PC-9 (cell line): ENCODE data around the gene ARHGAP26. TPM values are rescaled to one million over a fixed set of nuclear protein-coding genes. Genes with fewer than 3 reads are reported as not detected.

ENCODE experiments used
- BruUV-seq: library from RNA; stranded (reverse); fragments of 400-500 nt; replicated peaks from 2 replicates; lab custom pipeline; 2021; lab: Mats Ljungman, UMichigan
- CTCF ChIA-PET: fragments of 300-600 bp; sonication (Branson Sonifier 250); formaldehyde crosslinking; loops from one replicate; lab custom pipeline; 2022; ENCODE audit warnings: antibody characterized with exemption; lab: Charles Lee
- POLR2A ChIA-PET: fragments of 300-600 bp; sonication (Branson Sonifier 250); formaldehyde crosslinking; loops from one replicate; lab custom pipeline; 2022; ENCODE audit warnings: antibody characterized with exemption; ENCODE audit not compliant: unreplicated experiment; lab: Charles Lee
- DNase-seq, 2 experiments: peaks; one replicate each; pipeline versions ENCODE4 v3.0.0 to v3.0.0-alpha.2; 2015 to 2022; ENCODE audit warnings: mixed read lengths in 1 of 2
- H2AFZ ChIP-seq: fragments of 200-600 bp; sonication (generic); 2 replicates; pipeline ENCODE4 v1.8.1; 2017; ENCODE audit warnings: antibody characterized with exemption
- H3F3A ChIP-seq: fragments of 200-600 bp; sonication (generic); 2 replicates; pipeline ENCODE4 v1.8.1; 2017; ENCODE audit warnings: antibody characterized with exemption, mild to moderate bottlenecking, low read depth; ENCODE audit not compliant: insufficient read depth
- H3K27ac ChIP-seq: fragments of 200-600 bp; sonication (generic); 2 replicates; pipeline ENCODE4 v1.6.1; 2016; ENCODE audit warnings: mixed run types
- H3K27me3 ChIP-seq: fragments of 200-600 bp; sonication (generic); 2 replicates; pipeline ENCODE4 v1.6.1; 2016; ENCODE audit warnings: low read depth, mixed run types; ENCODE audit not compliant: insufficient read depth
- H3K36me3 ChIP-seq: fragments of 200-600 bp; sonication (generic); 2 replicates; pipeline ENCODE4 v1.6.1; 2016; ENCODE audit warnings: low read depth, mixed run types
- H3K4me1 ChIP-seq: fragments of 200-600 bp; sonication (generic); replicated peaks from 2 replicates; pipeline ENCODE4 v1.6.1; 2016; ENCODE audit warnings: mixed run types; ENCODE audit not compliant: insufficient read depth
- H3K4me2 ChIP-seq: fragments of 200-600 bp; sonication (generic); 2 replicates; pipeline ENCODE4 v1.6.1; 2017; ENCODE audit warnings: mixed run types
- H3K4me3 ChIP-seq: fragments of 200-600 bp; sonication (generic); 2 replicates; pipeline ENCODE4 v1.6.1; 2016; ENCODE audit warnings: mixed run types
- H3K79me2 ChIP-seq: fragments of 200-600 bp; sonication (generic); 2 replicates; pipeline ENCODE4 v1.6.1; 2017; ENCODE audit warnings: low read depth, mixed run types
- H3K9me2 ChIP-seq: fragments of 200-600 bp; sonication (generic); 2 replicates; pipeline ENCODE4 v1.8.1; 2017; ENCODE audit warnings: mild to moderate bottlenecking; ENCODE audit not compliant: insufficient read depth
- H3K9me3 ChIP-seq: fragments of 200-600 bp; sonication (generic); 2 replicates; pipeline ENCODE4 v1.8.1; 2016; ENCODE audit warnings: low read depth; ENCODE audit not compliant: insufficient read depth
- H4K20me1 ChIP-seq: fragments of 200-600 bp; sonication (generic); 2 replicates; pipeline ENCODE4 v1.8.1; 2017; ENCODE audit not compliant: insufficient read depth
- EZH2 ChIP-seq: fragments of 200-600 bp; sonication (generic); IDR thresholded peaks from 2 replicates; pipeline ENCODE4 v1.8.0; 2017; ENCODE audit warnings: antibody characterized with exemption, low read depth
- intact Hi-C: fragments of 100-400 bp; cut with micrococcal nuclease; formaldehyde crosslinking; loops from one replicate; pipeline ENCODE4 v1.10.0; 2022; ENCODE audit not compliant: unreplicated experiment
- total RNA-seq: library from RNA; stranded (reverse); gene quantifications from 2 replicates; pipeline ENCODE4 v1.2.3, GENCODE V29; 2021
- TF ChIP-seq, protein P1 (sequence below): fragments of 200-600 bp; sonication (generic); conservative IDR thresholded peaks from 2 replicates; pipeline ENCODE4 v1.6.1; 2017; ENCODE audit warnings: mixed run types, antibody characterized with exemption, mild to moderate bottlenecking, moderate library complexity

The ARHGAP26 gene
- total RNA-seq, 1 experiment from 2014 or later, result 29.7 TPM

DNA sequence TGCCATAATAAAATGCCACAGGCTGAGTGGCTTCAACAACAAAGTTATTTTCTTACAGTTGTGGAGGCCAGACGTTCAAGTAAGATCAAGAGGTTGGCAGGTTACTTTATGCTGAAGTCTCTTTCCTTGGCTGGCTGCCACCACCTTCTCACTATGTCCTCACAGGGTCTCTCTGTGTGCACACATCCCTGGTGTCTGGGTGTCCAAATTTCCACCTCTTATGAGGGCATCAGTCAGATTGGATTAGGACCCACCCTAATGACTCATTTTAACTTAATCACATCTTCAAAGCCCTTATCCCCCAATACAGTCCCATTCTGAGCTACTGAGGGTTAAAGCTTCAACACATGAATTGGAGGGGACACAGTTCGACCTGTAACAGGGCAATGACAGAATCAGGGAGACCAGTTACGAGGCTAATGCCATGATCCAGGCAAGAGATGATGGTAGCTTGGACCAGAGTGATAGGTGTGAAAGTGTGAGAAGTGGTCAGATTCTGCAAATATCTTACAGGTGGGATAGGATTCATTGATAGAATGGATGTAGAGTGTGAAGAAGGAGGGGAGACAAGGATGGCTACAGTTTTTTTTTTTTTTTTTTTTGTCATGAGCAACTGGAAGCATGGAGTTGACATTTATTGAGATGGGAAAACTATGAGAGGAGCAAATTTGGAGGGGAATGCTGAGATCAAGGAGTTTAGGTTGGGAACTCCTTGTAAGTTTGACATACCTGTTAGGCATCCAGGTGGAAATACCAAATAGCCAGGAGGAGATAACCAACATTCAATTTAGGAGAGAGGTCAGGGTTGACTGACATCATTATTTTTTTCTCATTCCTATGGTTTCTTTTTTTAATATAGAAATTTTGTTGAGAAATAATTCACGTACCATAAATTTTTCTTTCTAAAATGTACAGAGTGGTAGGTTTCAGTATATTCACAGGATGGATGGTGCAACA lies 44.7 kb upstream of the ARHGAP26 start:
- Histone ChIP-seq H3K4me1 (peaks cover 62% of the 10 kb centered on the region), H3K27me3 (no peaks in the 10 kb centered on the region), H3K79me2 (no peaks in the 10 kb centered on the region), H4K20me1 (no peaks in the 10 kb centered on the region), H3K9me2 (no peaks in the 10 kb centered on the region), H3K4me3 (peak overlapping the region; percentile 21; the same call in 1 of the 2 replicates), H3K9me3 (no peaks in the 10 kb centered on the region), H3K4me2 (peak overlapping the region; percentile 49), H2AFZ (no peak overlapping the region), H3F3A (peaks cover 49% of the 10 kb centered on the region), H3K27ac (peak overlapping the region; percentile 97), H3K36me3 (no peaks in the 10 kb centered on the region)
- intact Hi-C loops, result no loop called here
- peak in 1 of 2 experiments; percentile 82 for DNase-seq
- TF ChIP-seq, protein P1, sequence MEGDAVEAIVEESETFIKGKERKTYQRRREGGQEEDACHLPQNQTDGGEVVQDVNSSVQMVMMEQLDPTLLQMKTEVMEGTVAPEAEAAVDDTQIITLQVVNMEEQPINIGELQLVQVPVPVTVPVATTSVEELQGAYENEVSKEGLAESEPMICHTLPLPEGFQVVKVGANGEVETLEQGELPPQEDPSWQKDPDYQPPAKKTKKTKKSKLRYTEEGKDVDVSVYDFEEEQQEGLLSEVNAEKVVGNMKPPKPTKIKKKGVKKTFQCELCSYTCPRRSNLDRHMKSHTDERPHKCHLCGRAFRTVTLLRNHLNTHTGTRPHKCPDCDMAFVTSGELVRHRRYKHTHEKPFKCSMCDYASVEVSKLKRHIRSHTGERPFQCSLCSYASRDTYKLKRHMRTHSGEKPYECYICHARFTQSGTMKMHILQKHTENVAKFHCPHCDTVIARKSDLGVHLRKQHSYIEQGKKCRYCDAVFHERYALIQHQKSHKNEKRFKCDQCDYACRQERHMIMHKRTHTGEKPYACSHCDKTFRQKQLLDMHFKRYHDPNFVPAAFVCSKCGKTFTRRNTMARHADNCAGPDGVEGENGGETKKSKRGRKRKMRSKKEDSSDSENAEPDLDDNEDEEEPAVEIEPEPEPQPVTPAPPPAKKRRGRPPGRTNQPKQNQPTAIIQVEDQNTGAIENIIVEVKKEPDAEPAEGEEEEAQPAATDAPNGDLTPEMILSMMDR, result no peak
- no peak for TF ChIP-seq EZH2
- POLR2A ChIA-PET, result no interaction called here
- BruUV-seq, result no TSS peak
- CTCF ChIA-PET, result no interaction called here

DNA sequence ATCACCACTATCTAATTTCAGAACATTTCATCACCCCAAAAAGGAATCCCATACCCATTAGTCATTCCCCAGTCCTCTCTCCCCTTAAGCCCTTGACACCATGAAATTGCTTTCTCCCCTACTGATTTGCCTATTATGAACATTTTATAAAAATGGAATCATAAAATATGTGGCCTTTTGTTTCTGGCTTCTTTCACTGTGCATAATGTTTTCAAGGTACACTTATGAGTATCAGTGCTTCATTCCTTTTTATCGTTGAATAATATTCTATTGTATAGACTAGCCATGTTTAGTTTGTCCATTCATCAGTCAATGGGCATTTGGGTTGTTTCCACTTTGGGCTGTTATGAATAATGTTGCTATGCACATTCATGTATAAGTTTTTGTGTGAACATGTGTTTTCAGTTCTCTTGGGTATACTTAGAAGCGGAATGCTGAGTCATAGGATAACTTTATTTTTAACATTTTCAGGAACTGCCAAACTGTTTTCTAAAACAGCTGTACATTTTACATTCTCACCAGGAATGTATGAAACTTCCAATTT lies 43.9 kb upstream of the ARHGAP26 start:
- Histone ChIP-seq H2AFZ (no peak overlapping the region), H3K4me1 (peaks cover 54% of the 10 kb centered on the region), H3K79me2 (no peaks in the 10 kb centered on the region), H3K4me3 (no peak overlapping the region), H3K36me3 (no peaks in the 10 kb centered on the region), H3K9me3 (no peaks in the 10 kb centered on the region), H4K20me1 (no peaks in the 10 kb centered on the region), H3K27me3 (no peaks in the 10 kb centered on the region), H3K9me2 (no peaks in the 10 kb centered on the region), H3K4me2 (peak overlapping the region; percentile 49), H3F3A (peaks cover 44% of the 10 kb centered on the region), H3K27ac (peak overlapping the region; percentile 97)
- intact Hi-C loops, result no loop called here
- ChIA-PET POLR2A (no interaction called here), CTCF (no interaction called here)
- no TSS peak for BruUV-seq
- peak in 1 of 2 experiments; percentile 53 for DNase-seq
- no peak for TF ChIP-seq EZH2
- TF ChIP-seq, protein P1, result no peak

DNA sequence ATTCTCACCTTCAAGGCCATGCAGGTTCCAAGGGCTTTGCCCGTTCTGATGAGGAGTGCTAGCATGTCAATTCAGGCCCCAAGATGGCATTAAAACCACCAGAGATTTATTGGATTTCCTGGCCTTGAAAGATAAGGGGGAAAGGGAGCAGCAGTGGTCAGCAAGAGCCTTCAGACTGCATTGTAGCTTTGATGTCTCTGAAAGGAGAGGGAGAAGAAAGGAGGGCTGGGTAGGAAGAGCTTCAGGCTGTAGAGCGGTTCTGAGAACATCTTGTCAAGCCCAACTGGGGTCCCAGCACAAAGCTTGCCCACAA lies 42.5 kb upstream of the ARHGAP26 start:
- Histone ChIP-seq H3K27me3 (no peaks in the 10 kb centered on the region), H3K4me3 (no peak overlapping the region), H2AFZ (no peak overlapping the region), H3K4me1 (peaks cover 40% of the 10 kb centered on the region), H3K27ac (peak overlapping the region; percentile 22; the same call in 1 of the 2 replicates), H3K4me2 (no peak overlapping the region), H3F3A (peaks cover 33% of the 10 kb centered on the region), H3K9me3 (no peaks in the 10 kb centered on the region), H3K9me2 (no peaks in the 10 kb centered on the region), H4K20me1 (no peaks in the 10 kb centered on the region), H3K79me2 (no peaks in the 10 kb centered on the region), H3K36me3 (no peaks in the 10 kb centered on the region)
- intact Hi-C loops, result no loop called here
- DNase-seq, result no peak
- no TSS peak for BruUV-seq
- ChIA-PET POLR2A (no interaction called here), CTCF (no interaction called here)
- no peak for TF ChIP-seq EZH2
- TF ChIP-seq, protein P1, result no peak
